GM23248 (cell line): Measurements from ENCODE around the gene TRDMT1. TPM values are rescaled to one million over a fixed set of nuclear protein-coding genes. Genes with fewer than 3 reads are reported as not detected.

ENCODE experiments used
- DNase-seq: peaks from one replicate; pipeline ENCODE4 v3.0.0-alpha.2; 2015
- H2AFZ ChIP-seq: fragments of 200-600 bp; sonication (generic); 2 replicates; pipeline ENCODE4 v1.6.1; 2016; ENCODE audit warnings: antibody characterized with exemption
- H3F3A ChIP-seq: fragments of 200-600 bp; sonication (generic); 2 replicates; pipeline ENCODE4 v1.6.1; 2016; ENCODE audit warnings: mild to moderate bottlenecking, antibody characterized with exemption, mixed run types; ENCODE audit not compliant: insufficient read depth
- H3K27ac ChIP-seq: fragments of 200-600 bp; sonication (generic); 2 replicates; pipeline ENCODE4 v1.5.1; 2016; ENCODE audit warnings: mild to moderate bottlenecking
- H3K27me3 ChIP-seq: fragments of 200-600 bp; sonication (generic); replicated peaks from 2 replicates; pipeline ENCODE4 v1.6.1; 2016; ENCODE audit warnings: mild to moderate bottlenecking; ENCODE audit not compliant: insufficient read depth
- H3K36me3 ChIP-seq: fragments of 200-600 bp; sonication (generic); 2 replicates; pipeline ENCODE4 v1.6.1; 2016; ENCODE audit warnings: low read depth, mild to moderate bottlenecking
- H3K4me1 ChIP-seq: fragments of 200-600 bp; sonication (generic); 2 replicates; pipeline ENCODE4 v1.6.1; 2016; ENCODE audit warnings: mild to moderate bottlenecking; ENCODE audit not compliant: insufficient read depth
- H3K4me2 ChIP-seq: fragments of 200-600 bp; sonication (generic); one replicate; pipeline ENCODE4 v1.6.1; 2016; ENCODE audit warnings: mild to moderate bottlenecking; ENCODE audit not compliant: unreplicated experiment
- H3K4me3 ChIP-seq: fragments of 200-600 bp; sonication (generic); 2 replicates; pipeline ENCODE4 v1.5.1; 2016; ENCODE audit warnings: mild to moderate bottlenecking
- H3K79me2 ChIP-seq: fragments of 200-600 bp; sonication (generic); 2 replicates; pipeline ENCODE4 v1.6.1; 2016; ENCODE audit warnings: mild to moderate bottlenecking; ENCODE audit not compliant: insufficient read depth
- H3K9ac ChIP-seq: fragments of 200-600 bp; sonication (generic); 2 replicates; pipeline ENCODE4 v1.6.1; 2016; ENCODE audit warnings: mild to moderate bottlenecking
- H3K9me2 ChIP-seq: fragments of 200-600 bp; sonication (generic); 2 replicates; pipeline ENCODE4 v1.6.1; 2016; ENCODE audit warnings: mixed run types, mild to moderate bottlenecking, moderate library complexity; ENCODE audit not compliant: insufficient read depth
- H3K9me3 ChIP-seq: fragments of 200-600 bp; sonication (generic); one replicate; pipeline ENCODE4 v1.6.1; 2017; ENCODE audit warnings: low read depth
- H4K20me1 ChIP-seq: fragments of 200-600 bp; sonication (generic); 2 replicates; pipeline ENCODE4 v1.6.0; 2016; ENCODE audit not compliant: insufficient read depth
- EZH2 ChIP-seq: fragments of 200-600 bp; sonication (generic); IDR thresholded peaks from 2 replicates; pipeline ENCODE4 v1.6.1; 2018; ENCODE audit warnings: antibody characterized with exemption, mild to moderate bottlenecking; ENCODE audit not compliant: insufficient read depth, poor library complexity, severe bottlenecking
- EZH2phosphoT487 ChIP-seq: fragments of 200-600 bp; sonication (generic); IDR thresholded peaks from 2 replicates; pipeline ENCODE4 v1.6.1; 2018; ENCODE audit warnings: antibody characterized with exemption, moderate library complexity, mild to moderate bottlenecking, low read depth; ENCODE audit not compliant: insufficient read depth
- WGBS, 2 experiments: methylation state at CpG; one replicate each; pipeline ENCODE4 v1.1.6; 2015 to 2017; ENCODE audit warnings: low lambda C conversion rate in 2 of 2, low coverage in 1 of 2; ENCODE audit errors: missing lambda C conversion rate in 2 of 2; 5-methylcytosine and 5-hydroxymethylcytosine counted together
- in situ Hi-C: fragments of 300-500 bp; cut with MboI; formaldehyde crosslinking; loops from 2 replicates; pipeline ENCODE4 v1.15.0; 2020
- polyA plus RNA-seq: library from polyadenylated mRNA; unstranded; fragments of >200 nt; fragmentation: Nextera tagmentation; extraction: Ambion mirVana; gene quantifications from 2 replicates; pipeline ENCODE4 v1.2.1, GENCODE V29; 2016
- total RNA-seq: library from RNA; depleted of rRNA; stranded (reverse); fragments of >200 nt; shearing (Covaris generic); gene quantifications from 2 replicates; pipeline ENCODE4 v1.2.3, GENCODE V29; 2014

TRDMT1 gene
- total and polyA plus RNA-seq, 2 experiments from 2014 or later = 4.3 to 4.4 TPM

- in situ Hi-C loops = no loop called here
- H3K4me1 ChIP-seq = peaks cover 76% of the 10 kb centered on the region
- H3K27ac ChIP-seq = peak overlapping the region; percentile 100; the same call in 1 of the 2 replicates
These were observed 11.3 kb upstream of the TRDMT1 start for GRCh38 chr10:17212802-17213221.

GRCh38 chr10:17210361-17210760 is 8.9 kb upstream of the TRDMT1 start:
- Histone ChIP-seq H3K27ac (peak overlapping the region; percentile 82), H3K9me3 (no peaks in the 10 kb centered on the region), H2AFZ (peak overlapping the region; percentile 41), H3F3A (peaks cover 49% of the 10 kb centered on the region), H3K9ac (peak overlapping the region; percentile 73), H4K20me1 (no peaks in the 10 kb centered on the region), H3K79me2 (peaks cover 52% of the 10 kb centered on the region), H3K27me3 (no peaks in the 10 kb centered on the region), H3K4me3 (peak overlapping the region; percentile 69), H3K36me3 (no peaks in the 10 kb centered on the region), H3K4me1 (peaks cover 70% of the 10 kb centered on the region), H3K4me2 (peak overlapping the region; percentile 97), H3K9me2 (no peaks in the 10 kb centered on the region)
- peak; percentile 51 for DNase-seq
- 6 to 7% methylated on average over 3 of the region's 3 CpGs for WGBS, 2 experiments
- in situ Hi-C loops = no loop called here
- TF ChIP-seq EZH2 (no peak), EZH2phosphoT487 (no peak)

More at GRCh38 chr10:17212802-17213221, 11.3 kb upstream of the TRDMT1 start:
- peaks cover 58% of the 10 kb centered on the region for H3F3A ChIP-seq
- H3K9ac ChIP-seq = no peak overlapping the region
- H2AFZ ChIP-seq = no peak overlapping the region
- no peaks in the 10 kb centered on the region for H4K20me1 ChIP-seq
- H3K4me3 ChIP-seq = no peak overlapping the region
- TF ChIP-seq EZH2phosphoT487 (no peak), EZH2 (no peak)
- H3K4me2 ChIP-seq = no peak overlapping the region
- H3K27me3 ChIP-seq = no peaks in the 10 kb centered on the region
- peaks cover 43% of the 10 kb centered on the region for H3K79me2 ChIP-seq
- no peak for DNase-seq
- H3K36me3 ChIP-seq = no peaks in the 10 kb centered on the region
- no peaks in the 10 kb centered on the region for H3K9me3 ChIP-seq
- no peaks in the 10 kb centered on the region for H3K9me2 ChIP-seq

- Histone ChIP-seq H3K4me3 (peak overlapping the region; percentile 69), H3K4me2 (peak overlapping the region; percentile 97), H3K79me2 (peaks cover 55% of the 10 kb centered on the region), H3K36me3 (no peaks in the 10 kb centered on the region), H2AFZ (peak overlapping the region; percentile 41), H3K27me3 (no peaks in the 10 kb centered on the region), H4K20me1 (no peaks in the 10 kb centered on the region), H3K9me2 (no peaks in the 10 kb centered on the region), H3K9me3 (no peaks in the 10 kb centered on the region), H3K9ac (peak overlapping the region; percentile 73), H3K27ac (peak overlapping the region; percentile 82), H3F3A (peaks cover 51% of the 10 kb centered on the region), H3K4me1 (peaks cover 67% of the 10 kb centered on the region)
- WGBS, 2 experiments = 40 to 56% methylated on average over 2 of the region's 2 CpGs
- in situ Hi-C loops = no loop called here
- DNase-seq = peak; percentile 57
- TF ChIP-seq EZH2phosphoT487 (no peak), EZH2 (no peak)
These were observed 8.4 kb upstream of the TRDMT1 start for GRCh38 chr10:17209881-17210280.

- Histone ChIP-seq H3K9ac (peak overlapping the region; percentile 73), H3K9me2 (no peaks in the 10 kb centered on the region), H3K4me2 (peak overlapping the region; percentile 97), H3K27me3 (no peaks in the 10 kb centered on the region), H3K9me3 (no peaks in the 10 kb centered on the region), H4K20me1 (no peaks in the 10 kb centered on the region), H3K79me2 (peaks cover 55% of the 10 kb centered on the region), H3F3A (peaks cover 46% of the 10 kb centered on the region), H3K4me1 (peaks cover 61% of the 10 kb centered on the region), H2AFZ (0 out of 2 replicates have a peak overlapping the region, but pooled peaks have one; percentile 25), H3K27ac (peak overlapping the region; percentile 82), H3K4me3 (peak overlapping the region; percentile 69), H3K36me3 (no peaks in the 10 kb centered on the region)
- 52 to 68% methylated on average over 1 of the region's 1 CpG for WGBS, 2 experiments
- TF ChIP-seq EZH2phosphoT487 = no peak
- no peak for TF ChIP-seq EZH2
- in situ Hi-C loops = no loop called here
- peak; percentile 16 for DNase-seq
These were observed 7.8 kb upstream of the TRDMT1 start for GRCh38 chr10:17209302-17209701.

GRCh38 chr10:17208476-17208875 is 7.0 kb upstream of the TRDMT1 start:
- Histone ChIP-seq H3K4me3 (no peak overlapping the region), H3K27ac (no peak overlapping the region), H3K4me2 (no peak overlapping the region), H2AFZ (no peak overlapping the region), H3K9me2 (no peaks in the 10 kb centered on the region), H3K9ac (no peak overlapping the region), H3K36me3 (no peaks in the 10 kb centered on the region), H3K27me3 (no peaks in the 10 kb centered on the region), H3K4me1 (peaks cover 53% of the 10 kb centered on the region), H3F3A (peaks cover 37% of the 10 kb centered on the region), H3K9me3 (no peaks in the 10 kb centered on the region), H4K20me1 (no peaks in the 10 kb centered on the region), H3K79me2 (peaks cover 52% of the 10 kb centered on the region)
- TF ChIP-seq EZH2phosphoT487 (no peak), EZH2 (no peak)
- in situ Hi-C loops = no loop called here
- DNase-seq = no peak
